GM12865 (cell line): ENCODE results near the gene SLC22A2.

Experiments used
- DNase-seq: peaks from one replicate; pipeline ENCODE4 v3.0.0; 2010; ENCODE audit warnings: low read depth
- H3K4me3 ChIP-seq: 2 replicates; pipeline ENCODE4 v1.5.1; 2011; ENCODE audit warnings: mild to moderate bottlenecking, low read depth, low read length, control low read depth
- TF ChIP-seq, protein P1 (sequence below): IDR thresholded peaks from 2 replicates; pipeline ENCODE4 v1.5.1; 2011; ENCODE audit warnings: low read length, control low read depth, low read depth, inconsistent platforms; ENCODE audit not compliant: insufficient read depth; ENCODE audit errors: missing control alignments

Gene SLC22A2

DNA sequence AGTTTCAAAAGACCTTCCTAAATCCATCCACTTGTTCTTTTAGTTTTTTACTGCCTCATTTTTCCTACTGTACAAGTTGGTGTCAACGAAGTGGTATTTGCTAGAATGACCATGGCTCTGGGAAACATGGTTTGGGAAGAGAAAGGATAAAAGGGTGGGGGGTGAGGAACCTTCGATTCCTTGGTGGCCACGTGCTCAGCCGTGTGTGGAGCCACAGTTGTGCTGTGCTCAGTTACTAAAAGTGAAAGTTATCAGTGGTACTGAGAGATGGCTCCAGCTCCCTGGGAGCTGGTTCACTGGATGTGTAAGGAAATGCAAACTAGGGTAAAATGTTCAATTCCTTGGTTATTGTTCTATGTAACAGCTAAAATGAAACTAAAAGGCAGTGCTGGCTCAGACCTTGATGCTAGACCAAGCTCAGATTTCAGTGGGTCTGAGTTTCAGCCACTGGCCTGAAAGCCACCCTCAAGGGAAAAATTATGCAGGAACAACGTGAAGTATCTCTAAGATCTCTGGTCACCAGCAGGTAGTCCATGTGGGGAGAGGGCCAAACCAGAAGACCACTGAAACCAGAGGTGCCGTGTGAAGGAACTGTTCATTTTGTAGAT, 7.4 kb upstream of the SLC22A2 start:
- TF ChIP-seq, protein P1, sequence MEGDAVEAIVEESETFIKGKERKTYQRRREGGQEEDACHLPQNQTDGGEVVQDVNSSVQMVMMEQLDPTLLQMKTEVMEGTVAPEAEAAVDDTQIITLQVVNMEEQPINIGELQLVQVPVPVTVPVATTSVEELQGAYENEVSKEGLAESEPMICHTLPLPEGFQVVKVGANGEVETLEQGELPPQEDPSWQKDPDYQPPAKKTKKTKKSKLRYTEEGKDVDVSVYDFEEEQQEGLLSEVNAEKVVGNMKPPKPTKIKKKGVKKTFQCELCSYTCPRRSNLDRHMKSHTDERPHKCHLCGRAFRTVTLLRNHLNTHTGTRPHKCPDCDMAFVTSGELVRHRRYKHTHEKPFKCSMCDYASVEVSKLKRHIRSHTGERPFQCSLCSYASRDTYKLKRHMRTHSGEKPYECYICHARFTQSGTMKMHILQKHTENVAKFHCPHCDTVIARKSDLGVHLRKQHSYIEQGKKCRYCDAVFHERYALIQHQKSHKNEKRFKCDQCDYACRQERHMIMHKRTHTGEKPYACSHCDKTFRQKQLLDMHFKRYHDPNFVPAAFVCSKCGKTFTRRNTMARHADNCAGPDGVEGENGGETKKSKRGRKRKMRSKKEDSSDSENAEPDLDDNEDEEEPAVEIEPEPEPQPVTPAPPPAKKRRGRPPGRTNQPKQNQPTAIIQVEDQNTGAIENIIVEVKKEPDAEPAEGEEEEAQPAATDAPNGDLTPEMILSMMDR, result no peak
- DNase-seq, result peak; percentile 40
- H3K4me3 ChIP-seq, result no peak overlapping the region

DNA sequence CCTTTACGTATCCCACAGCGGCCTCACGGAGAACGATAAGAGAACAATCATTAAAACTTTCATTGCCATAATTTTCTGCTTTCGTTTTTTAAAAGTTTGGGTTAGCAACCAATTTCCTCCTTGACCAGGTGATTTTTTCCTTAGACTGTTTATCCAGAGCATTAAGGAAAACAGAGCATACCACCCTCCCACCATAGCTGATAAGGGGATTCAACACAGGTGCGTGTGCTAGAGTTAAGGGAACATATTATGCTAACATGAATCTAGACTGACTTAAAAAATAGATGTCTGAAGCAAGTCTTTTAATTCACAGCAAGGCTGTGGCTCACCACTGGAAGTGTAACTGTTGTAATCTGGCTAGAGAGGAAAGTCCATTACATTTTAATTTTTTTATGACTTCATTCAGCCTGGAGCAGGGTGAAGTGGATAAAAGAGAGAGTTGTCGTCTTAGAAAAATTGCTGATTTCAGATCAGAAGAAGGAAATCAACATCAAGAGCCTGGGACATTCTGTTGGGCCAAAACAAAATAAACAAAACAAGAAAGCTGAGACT, 5.5 kb upstream of the SLC22A2 start:
- no peak overlapping the region for H3K4me3 ChIP-seq
- TF ChIP-seq, protein P1, result no peak
- DNase-seq, result no peak

DNA sequence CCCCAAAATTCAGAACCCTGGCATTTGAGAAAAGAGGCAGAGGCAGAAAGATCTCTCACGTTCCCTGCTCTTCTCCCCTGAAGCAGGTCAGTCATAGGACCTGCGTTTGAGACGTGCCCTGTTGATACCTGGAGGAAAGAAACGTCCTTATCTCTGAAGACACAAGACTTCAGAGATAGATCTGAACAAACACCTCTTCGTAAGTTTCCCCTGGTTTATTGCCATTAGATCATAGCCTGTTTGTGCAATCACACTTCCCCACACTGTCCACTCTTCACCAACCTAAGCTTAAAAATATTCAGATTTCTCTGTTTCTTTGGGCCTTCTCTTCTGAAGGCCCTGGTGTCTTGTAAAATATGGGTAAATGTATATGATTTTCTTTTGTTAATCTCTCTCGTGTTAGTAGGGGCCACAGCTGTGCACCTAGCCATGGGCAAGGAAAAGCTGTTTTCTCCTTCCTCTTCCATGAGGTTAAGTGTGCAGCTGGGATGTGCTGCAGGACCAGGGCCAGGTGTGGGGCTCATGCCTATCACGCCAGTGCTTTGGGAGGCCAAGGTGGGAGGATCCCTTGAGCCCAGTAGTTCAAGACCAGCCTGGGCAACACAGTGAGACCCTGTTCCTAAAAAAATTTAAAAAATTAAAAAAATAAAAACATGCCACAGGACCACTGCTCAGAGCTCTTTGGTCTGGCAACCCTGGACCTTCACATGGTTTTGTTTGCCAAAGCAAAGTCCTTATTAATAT, 4.7 kb upstream of the SLC22A2 start:
- no peak for DNase-seq

DNA sequence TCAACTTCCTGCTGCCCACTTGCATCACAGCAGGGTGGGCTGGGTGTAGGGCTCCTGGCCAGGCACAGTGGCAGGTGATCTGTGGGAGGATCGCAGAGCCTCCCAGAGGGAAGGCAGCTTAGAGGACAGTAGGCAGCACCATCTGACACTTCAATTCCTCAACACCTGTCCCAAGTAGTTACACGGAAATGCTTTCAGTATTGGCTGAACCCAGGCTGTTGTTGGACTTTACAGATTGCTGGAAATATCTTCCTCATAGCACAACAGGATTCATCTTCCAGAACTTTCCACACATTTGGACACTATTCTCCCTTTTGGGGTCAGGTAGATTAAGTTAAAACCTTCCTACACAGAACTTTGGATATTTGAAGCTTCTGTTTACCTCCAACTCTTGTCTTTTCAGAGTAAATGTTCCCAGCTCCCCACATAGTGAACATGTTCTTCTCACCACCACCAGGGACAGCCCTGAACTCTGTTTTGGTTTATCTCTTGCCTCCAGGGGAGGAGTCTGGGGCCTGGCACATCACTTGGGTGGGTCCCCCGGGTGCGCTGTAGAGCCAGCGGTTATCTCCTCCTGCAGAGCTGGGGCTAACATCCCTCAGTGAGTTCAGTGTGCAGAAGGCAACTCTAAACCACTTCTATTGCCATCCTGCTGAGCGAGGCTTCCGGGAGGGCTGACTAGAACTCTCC, 3.5 kb upstream of the SLC22A2 start:
- no peak overlapping the region for H3K4me3 ChIP-seq
- TF ChIP-seq, protein P1, result peak; percentile 5
- DNase-seq, result peak; percentile 9

More for the DNA sequence above, 4.7 kb upstream of the SLC22A2 start:
- no peak overlapping the region for H3K4me3 ChIP-seq
- TF ChIP-seq, protein P1, result no peak

DNA sequence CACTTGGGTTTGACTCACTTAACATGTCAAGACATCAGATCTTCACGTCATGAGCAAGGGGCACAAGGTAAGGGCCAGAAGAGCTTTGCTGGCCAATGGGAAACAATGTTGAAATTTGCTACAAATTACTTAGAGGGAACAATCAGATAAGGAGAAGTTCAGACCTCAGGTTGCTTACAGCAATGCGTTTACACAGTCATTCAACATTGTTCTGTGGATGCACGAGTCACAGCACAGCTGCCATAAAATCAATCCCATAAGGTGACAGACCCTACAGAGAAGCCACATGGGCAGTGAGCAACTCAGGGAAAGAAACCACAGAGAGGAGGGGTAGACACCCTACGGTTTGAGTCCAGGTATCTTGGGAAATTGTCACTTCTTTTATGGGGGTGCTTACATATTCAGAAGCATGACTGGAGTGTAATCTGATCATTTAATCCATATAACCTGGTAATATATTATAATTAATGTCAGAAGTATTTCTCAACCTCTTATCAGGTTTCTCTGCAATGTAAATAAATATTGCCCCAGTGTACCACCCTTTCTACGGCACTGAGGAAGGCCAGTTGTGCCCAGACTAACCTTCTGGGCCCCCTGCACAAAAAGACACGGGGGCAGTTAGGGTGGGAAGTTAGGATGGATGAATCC, 2.3 kb upstream of the SLC22A2 start:
- no peak overlapping the region for H3K4me3 ChIP-seq
- DNase-seq, result no peak
- TF ChIP-seq, protein P1, result no peak

DNA sequence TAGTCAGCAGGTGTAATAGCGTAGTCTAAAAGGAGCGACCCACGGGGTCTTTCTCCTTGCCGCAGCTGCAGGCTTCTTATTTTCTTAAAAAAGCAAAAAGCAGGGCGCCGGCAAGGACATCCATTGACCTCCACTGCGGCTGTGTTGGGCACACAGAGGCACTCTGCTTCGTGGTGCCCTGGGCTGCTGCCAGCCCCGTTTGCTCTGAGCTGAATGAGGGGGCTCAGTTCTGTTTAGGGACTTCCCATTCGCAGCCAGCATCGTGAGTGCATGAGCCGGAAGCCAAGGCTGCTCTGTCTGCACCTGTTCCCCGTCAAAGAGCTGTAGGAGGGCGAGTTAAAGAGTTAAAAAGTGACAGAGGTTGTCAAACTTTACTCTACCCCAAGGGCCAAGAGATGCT, 1.7 kb upstream of the SLC22A2 start:
- TF ChIP-seq, protein P1, result no peak
- no peak overlapping the region for H3K4me3 ChIP-seq
- DNase-seq, result no peak
